Transverse colon (tissue), 1 donor: ENCODE data around the gene ZMYND19.

Experiments used
- EP300 ChIP-seq: sonication (generic); formaldehyde crosslinking; IDR thresholded peaks from one replicate; pipeline ENCODE4 v1.6.1; 2017; ENCODE audit warnings: antibody characterized with exemption, low read depth
- POLR2A ChIP-seq: fragments of 450-650 bp; IDR thresholded peaks from one replicate; pipeline ENCODE4 v1.6.1; 2016; ENCODE audit warnings: antibody characterized with exemption, mild to moderate bottlenecking, moderate library complexity

- TF ChIP-seq EP300 (no peak), POLR2A (no peak)
These were observed 9.4 kb downstream of the ZMYND19 start for GRCh38 chr9:137580954-137581322.
